ENCODE results near the gene CDS2.

CDS2 gene

DNA sequence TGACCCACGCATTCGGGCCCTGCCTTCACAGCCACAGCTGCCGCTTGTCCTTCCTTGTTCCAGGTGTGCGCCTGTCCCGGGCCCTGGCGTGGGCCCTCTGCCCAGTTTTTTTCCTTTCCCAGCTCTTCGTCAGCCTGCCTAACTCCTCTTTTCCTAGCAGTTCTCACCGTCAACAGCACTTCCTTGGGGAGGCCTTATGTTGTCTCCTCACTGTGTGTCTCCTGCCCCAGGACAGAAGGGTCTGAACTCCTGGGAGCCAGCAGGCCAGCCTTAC is 71.8 kb downstream of the CDS2 start:
- no peak for DNase-seq (ENCODE audit: low read depth, low spot score)
- ChIA-PET POLR2A (interaction anchor here (0.5 kb wide), 1 partner anchor 116 kb away, joined by 3 read pairs; no protein-coding TSS in a partner anchor), CTCF (interaction anchor here (0.9 to 7.7 kb wide), 4 partner anchors 7 to 72 kb away, joined by 3 to 104 read pairs (median 6); partner anchors contain the start of gene CDS2)
- H3K4me3 ChIP-seq (ENCODE audit: low read depth, low read length) = no peak overlapping the region
- TF ChIP-seq, protein P1, sequence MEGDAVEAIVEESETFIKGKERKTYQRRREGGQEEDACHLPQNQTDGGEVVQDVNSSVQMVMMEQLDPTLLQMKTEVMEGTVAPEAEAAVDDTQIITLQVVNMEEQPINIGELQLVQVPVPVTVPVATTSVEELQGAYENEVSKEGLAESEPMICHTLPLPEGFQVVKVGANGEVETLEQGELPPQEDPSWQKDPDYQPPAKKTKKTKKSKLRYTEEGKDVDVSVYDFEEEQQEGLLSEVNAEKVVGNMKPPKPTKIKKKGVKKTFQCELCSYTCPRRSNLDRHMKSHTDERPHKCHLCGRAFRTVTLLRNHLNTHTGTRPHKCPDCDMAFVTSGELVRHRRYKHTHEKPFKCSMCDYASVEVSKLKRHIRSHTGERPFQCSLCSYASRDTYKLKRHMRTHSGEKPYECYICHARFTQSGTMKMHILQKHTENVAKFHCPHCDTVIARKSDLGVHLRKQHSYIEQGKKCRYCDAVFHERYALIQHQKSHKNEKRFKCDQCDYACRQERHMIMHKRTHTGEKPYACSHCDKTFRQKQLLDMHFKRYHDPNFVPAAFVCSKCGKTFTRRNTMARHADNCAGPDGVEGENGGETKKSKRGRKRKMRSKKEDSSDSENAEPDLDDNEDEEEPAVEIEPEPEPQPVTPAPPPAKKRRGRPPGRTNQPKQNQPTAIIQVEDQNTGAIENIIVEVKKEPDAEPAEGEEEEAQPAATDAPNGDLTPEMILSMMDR (IDR thresholded peaks at IDR 0.05; ENCODE audit: insufficient read depth, low read length, missing control alignments) = no peak

DNA sequence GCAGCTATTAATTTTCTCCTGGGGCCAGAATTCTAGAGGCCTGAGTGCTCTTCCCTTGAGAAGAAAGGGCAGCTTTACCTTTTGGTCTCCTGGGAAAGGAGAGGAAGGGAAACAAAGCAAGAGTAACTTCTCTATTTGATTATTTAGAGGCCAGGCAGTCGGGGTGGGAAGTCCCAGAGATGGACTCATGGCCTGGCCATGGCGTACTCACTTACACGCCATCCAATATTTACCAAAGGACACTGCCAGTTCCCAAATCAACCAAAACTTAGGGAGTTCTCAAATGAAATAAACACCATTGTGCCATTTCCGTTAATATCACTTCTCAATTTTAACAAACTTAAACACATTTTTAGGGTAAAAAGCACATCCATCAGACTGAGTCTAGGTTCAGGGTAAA is 76.6 kb downstream of the CDS2 start:
- DNase-seq (ENCODE audit: low read depth, low spot score) = no peak
- TF ChIP-seq, protein P1 (IDR thresholded peaks at IDR 0.05; ENCODE audit: insufficient read depth, low read length, missing control alignments) = no peak
- CTCF ChIA-PET = interaction anchor here (1.2 to 15.4 kb wide), 5 partner anchors 9 to 245 kb away, joined by 3 to 407 read pairs (median 104); partner anchors contain the start of gene CDS2
- H3K4me3 ChIP-seq (ENCODE audit: low read depth, low read length) = no peak overlapping the region
- POLR2A ChIA-PET = no interaction called here

DNA sequence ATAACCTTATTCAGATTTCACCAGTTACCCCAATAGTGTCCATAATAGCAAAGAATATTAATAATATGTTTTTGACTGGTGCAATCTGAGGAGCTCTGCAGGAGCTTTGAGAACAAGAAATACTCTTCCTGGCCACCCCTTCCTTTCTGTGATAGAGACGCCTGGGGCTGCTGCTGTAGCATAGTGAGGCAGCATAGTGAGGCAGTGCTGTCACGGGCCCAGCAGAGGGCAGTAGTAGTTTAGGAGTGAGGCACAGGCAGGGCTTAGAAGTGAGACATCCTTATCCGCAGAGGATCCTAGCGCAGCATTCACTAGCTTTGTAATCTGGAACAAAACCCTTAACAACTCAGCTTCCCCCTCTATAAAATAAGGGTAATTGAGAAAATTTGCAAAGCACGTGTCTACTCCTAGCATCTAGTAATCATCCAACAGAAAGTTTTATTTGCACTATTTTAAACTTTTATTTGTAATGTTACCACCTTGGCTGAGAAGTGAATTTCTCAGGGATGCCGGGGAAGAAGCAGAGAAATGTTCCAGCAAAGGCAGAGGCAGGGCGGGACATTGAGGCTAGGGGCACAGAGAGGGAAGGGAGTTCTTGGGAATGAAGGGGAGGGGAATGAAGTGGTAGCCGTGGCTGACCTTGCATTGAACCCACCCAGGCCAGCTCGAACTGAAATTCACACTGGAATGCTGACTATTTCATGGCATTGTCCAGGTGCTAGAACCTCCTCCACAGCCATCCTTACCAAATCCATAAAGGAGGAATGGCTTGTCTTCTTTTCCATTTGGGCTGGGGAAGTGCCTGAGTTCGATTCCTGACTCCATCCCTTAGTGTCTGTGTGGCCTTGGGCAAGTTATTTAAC is 78.8 kb downstream of the CDS2 start:
- POLR2A ChIA-PET = no interaction called here
- DNase-seq (ENCODE audit: low read depth, low spot score) = no peak
- TF ChIP-seq, protein P1 (IDR thresholded peaks at IDR 0.05; ENCODE audit: insufficient read depth, low read length, missing control alignments) = peak; percentile 95
- no peak overlapping the region for H3K4me3 ChIP-seq (ENCODE audit: low read depth, low read length)
- CTCF ChIA-PET = interaction anchor here (0.6 to 15.4 kb wide), 38 partner anchors 11 to 444 kb away, joined by 3 to 407 read pairs (median 4); partner anchors contain the start of gene CDS2

DNA sequence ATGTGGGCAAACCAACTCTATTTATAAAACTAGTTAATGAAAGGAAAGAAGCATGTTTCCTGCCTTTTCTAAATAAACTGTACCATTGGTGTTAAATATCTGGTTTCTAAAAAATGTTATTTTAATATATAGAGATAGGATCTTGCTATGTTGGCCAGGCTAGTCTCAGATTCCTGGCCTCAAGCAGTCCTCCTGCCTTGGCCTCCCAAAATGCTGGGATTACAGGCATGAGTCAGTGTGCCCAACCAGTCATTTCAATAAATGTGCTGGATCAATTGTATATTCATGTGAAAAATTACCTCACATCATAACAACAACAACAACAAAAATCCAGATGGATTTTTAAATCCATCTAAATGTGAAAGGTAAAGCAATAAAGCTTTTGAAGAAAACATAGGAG is 80.3 kb downstream of the CDS2 start:
- POLR2A ChIA-PET = no interaction called here
- TF ChIP-seq, protein P1 (IDR thresholded peaks at IDR 0.05; ENCODE audit: insufficient read depth, low read length, missing control alignments) = no peak
- no peak overlapping the region for H3K4me3 ChIP-seq (ENCODE audit: low read depth, low read length)
- no peak for DNase-seq (ENCODE audit: low read depth, low spot score)
- CTCF ChIA-PET = interaction anchor here (1.3 to 15.4 kb wide), 7 partner anchors 12 to 241 kb away, joined by 3 to 407 read pairs (median 72); partner anchors contain the start of gene CDS2

DNA sequence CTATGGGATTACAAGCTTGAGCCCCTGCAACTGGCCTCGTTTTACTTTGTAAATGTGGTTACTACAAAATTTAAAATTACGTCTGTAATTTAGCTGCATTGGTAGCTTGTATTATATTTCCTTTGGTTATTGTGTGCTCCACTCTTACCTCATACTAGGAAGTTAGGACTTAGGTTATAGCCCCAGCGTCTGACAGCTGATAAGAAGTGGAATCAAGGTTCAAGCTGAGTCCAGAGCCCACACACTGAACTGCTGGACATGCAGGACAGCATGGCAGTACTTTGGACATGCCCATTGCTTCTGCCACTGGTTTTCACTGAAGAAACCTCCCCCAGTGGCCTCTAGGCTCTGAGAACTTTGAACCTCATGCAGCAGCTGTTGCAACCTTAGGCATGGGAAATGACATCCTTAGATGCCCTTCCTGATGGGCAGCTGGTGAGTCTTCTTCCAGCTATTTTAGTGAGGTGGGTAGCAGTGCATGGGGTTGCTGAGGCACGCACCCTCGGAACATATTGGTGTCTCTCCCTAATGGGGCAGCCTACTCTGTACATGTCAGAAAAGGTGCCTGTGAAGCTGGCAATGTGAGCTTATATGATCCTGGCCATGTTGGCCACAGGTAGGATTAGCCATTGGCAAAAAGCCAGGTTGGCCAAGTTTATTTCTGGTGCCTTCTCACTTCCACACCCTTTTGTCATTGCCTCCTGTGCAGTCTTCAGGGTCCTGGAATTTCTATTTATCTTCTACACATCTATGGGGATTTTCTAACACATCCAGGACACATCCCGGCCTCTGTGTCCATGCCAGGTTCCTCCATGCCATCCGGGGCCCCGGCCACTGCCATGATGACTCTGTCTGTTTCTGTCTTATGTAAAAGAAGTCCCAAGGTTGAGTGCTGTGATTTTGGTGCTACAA is 85.3 kb downstream of the CDS2 start:
- ChIA-PET POLR2A (no interaction called here), CTCF (interaction anchor here (0.7 to 17.1 kb wide), 5 partner anchors 3 to 236 kb away, joined by 3 to 407 read pairs (median 24); no protein-coding TSS in a partner anchor)
- TF ChIP-seq, protein P1 (IDR thresholded peaks at IDR 0.05; ENCODE audit: insufficient read depth, low read length, missing control alignments) = no peak
- no peak overlapping the region for H3K4me3 ChIP-seq (ENCODE audit: low read depth, low read length)
- DNase-seq (ENCODE audit: low read depth, low spot score) = no peak
